IPS-18c (cell line): ENCODE measurements around the gene FBXW5.

Experiments used
- H3K4me3 ChIP-seq: 2 replicates; pipeline ENCODE4 v1.7.0; 2013; ENCODE audit warnings: low read depth, mild to moderate bottlenecking, low read length, moderate library complexity; ENCODE audit not compliant: insufficient read depth
- H3K9me3 ChIP-seq: one replicate; pipeline ENCODE4 v1.6.1; 2013; ENCODE audit warnings: mild to moderate bottlenecking, low read length, moderate library complexity; ENCODE audit not compliant: control insufficient read depth, insufficient read depth

The FBXW5 gene

DNA sequence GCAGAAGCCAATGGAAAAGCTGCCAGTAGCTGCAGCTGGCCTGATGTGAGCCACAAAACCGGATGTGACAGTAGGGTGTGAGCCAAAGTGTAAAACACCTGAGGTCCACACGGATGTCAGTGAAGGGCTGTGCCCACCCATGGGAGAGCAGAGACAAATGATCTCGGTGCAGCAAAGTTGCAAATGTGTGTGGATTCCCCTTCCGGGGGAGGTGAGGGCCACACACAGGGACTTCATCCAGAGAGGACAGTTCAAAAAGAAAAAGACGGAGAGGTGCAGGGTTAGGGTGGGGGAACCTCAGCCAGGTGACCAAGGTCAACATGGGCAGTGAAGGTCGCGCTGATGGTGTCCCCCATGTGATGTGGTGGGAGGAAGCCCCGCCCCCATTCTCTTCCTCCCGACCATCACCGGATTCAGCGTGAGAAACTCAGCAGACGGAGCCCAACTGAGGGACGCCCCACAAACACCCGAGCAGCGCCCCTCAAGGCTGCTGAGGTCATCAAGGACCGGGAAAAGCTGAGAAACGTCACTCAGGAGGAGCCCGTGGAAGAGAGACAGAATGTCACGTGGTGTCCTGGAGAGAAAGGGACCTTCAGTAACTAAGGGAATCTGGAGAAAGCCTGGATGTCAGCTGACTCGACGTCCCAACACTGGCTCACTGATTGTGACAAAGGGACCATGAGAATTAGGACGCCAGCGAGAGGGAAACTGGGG, 21.4 kb upstream of the FBXW5 start:
- Histone ChIP-seq H3K9me3 (no peaks in the 10 kb centered on the region), H3K4me3 (no peak overlapping the region)

DNA sequence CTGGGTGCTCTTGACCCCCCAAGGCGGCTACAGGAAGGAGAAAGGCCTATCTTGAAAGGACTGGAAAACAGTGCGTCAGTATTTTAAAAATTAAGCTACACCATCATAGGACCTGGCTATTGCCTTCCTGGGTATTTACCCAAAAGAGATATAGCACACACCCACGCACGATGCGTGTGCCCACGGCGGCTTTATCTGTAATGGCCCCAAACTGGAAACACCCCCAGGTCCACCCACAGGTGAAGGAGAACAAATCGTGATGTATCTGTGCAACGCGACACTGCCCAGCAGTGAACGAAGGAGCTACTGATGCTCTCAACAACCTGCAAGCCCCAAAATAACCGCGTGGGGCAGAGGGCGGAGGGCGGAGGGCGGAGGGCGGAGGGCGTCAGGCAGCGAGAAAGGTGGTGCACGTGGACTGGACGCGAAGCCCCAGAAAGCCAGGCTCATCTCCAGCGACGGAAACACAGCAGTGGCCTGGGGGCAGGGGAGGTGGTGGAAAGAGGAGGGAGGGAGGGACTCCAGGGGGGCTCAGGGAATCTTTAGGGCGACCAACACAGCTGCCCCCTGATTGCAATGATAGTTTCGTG, 20.4 kb upstream of the FBXW5 start:
- Histone ChIP-seq H3K9me3 (no peaks in the 10 kb centered on the region), H3K4me3 (no peak overlapping the region)

DNA sequence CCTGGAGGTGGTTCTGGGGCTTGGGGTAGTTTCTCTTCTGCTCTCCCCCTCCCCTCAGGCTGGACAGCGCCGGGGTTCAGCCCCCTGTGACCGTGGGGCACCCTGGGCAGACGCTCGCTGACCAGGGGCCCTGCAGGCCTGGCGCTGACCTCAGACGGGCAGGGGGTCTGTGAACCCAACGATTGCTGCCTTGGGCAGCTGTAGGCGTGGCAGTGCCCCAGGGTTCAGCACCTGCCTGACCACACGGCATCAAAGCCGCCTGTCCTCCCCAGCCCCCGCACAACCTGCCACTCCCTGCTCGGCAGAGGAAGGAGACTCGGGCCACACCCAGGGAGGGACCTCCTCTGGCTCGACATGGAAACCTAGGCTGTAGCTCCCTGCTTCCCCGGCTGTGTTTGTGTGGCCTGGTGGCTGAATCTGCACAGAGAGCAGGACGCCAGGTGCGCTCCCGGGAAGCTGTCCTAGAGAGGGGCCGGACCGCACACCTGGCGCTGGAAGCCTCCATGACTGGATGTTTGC, 19.7 kb upstream of the FBXW5 start:
- Histone ChIP-seq H3K4me3 (no peak overlapping the region), H3K9me3 (no peaks in the 10 kb centered on the region)

DNA sequence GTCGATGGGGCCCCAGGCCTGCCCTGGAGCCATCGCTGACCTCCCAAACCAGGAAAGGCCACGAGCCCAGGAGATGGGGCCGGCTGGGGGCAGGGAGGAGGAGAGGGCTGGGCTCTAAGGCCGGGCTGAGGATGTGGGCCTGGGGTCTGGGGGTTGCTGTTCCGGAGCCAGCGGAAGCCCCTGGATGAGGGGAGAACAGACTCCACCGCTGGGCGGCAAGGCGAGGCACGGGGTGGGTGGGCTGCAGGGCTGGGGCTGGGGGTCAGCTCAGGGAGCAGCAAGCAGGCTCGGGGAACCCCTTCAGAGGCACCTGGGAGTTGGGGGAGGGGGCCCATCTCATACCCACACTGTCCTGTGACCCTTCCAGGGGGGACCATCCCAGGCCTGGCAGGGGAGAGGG, 19.2 kb upstream of the FBXW5 start:
- H3K9me3 ChIP-seq, result no peaks in the 10 kb centered on the region

DNA sequence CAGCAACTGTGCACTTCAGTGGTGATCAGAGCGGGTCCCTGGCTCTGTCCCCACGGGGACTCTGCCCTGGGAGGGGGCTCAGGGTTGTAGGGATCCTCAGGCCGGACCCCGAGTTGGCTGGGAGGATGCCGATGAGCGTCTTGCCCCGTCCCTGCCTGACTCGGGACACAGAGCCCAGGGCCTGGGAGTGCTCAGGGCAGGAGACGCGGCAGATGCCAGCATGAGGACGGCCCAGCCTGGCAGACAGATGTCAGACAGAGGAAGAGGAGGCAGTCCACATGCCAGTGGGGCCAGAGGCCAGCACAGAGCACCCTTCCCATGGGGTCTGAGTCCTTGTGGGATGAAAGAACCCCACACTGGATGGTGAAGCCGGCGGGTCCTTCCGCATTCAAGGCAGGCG, 18.8 kb upstream of the FBXW5 start:
- Histone ChIP-seq H3K9me3 (no peaks in the 10 kb centered on the region), H3K4me3 (no peak overlapping the region)

More for the DNA sequence above, 19.2 kb upstream of the FBXW5 start:
- no peak overlapping the region for H3K4me3 ChIP-seq

DNA sequence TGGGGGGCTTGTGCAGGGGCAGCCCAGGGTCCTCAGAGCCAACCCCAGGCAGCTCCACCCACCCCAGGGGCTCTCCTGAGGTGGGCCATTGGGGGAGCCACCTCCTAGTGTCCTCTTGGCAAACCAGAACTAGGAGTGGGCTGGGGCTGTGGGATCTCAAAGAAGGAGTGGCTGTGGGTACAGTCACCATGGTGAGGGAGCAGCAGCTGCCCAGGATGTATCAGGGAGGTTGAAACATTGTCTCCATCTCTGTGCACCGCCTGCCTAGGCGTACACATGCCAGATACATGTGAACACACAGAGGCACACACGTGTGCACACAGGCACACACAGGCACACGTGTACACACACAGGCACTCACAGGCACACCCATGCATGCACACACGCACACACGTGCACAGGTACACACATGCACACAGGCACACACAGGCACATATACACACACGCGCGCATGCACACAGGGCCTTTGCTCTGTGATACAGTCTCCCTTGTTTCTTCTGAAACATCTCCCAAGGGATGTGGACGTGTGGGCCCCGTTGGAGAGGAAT, 18.2 kb upstream of the FBXW5 start:
- Histone ChIP-seq H3K9me3 (no peaks in the 10 kb centered on the region), H3K4me3 (no peak overlapping the region)

DNA sequence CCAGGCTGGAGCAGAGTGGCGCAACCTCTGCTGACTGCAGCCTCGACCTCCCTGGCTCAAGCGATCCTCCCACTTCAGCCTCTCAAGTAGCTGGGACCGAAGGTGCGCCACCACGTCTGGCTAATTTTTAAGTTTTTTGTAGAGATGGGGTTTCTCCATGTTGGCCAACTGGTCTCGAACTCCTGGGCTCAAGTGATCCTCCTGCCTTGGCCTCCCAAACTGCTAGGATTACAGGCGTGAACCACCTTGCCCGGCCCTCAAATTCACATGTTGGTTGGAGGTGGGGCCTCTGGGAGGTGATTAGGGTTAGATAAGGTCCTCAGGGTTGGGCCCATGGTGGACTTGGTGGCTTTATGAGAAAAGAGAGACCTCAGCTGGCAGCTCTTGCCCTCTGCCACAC, 17.6 kb upstream of the FBXW5 start:
- Histone ChIP-seq H3K9me3 (no peaks in the 10 kb centered on the region), H3K4me3 (no peak overlapping the region)

DNA sequence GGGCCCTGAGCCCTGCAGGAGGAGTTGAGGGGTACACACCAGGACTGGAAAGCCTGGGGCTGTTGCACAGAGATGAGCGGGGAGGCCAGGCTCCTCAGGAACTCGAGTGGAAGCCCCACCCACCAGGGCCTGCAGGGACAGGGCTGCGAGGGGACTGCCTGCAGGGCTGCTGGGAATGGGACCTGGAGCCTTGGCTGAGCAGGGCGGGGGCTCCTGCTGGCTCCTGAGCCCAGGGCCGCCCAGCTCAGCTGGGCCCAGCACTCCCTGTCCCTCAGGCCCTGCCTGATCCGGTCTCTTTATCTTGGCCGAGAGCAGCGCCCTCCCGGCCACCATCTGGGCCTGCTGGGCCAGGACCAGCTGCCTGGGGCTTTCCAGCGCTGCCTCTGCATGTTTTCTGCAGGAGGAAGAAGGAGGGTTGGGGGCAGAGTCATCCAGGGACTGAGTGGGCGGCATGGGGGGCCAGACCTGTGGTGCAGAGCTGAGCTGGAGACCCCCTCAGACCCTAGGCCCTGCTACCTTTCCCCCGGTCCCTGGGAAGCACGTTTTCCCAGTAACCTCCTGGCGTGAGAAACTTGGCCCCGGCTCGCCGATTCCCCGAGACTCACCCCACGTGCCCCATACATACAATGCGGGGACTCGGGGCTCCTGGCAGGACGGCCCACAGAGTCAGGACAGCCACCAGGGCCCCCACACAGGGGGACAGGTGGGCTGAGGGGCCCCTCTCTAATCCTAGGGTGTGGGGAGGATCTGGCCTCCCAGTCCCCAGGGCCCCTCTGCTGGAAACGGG, 16.9 kb upstream of the FBXW5 start:
- H3K4me3 ChIP-seq, result no peak overlapping the region
- H3K9me3 ChIP-seq, result no peaks in the 10 kb centered on the region

DNA sequence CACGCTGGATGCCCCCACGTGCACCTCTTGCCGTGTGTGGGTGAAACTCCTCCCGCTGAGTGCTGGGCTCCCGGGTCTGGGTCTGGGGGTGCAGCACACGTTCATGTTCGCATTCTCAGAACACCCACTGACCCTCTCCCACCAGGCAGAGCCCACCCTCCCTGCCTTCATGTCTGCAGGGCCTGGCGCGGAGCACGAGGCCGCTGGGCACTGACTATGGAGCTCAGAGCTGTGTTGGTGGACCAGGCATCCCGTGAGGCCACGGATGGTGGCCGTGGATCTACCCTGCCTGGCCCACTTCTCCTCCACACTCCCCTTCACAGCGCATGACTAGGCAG, 16.4 kb upstream of the FBXW5 start:
- Histone ChIP-seq H3K4me3 (no peak overlapping the region), H3K9me3 (no peaks in the 10 kb centered on the region)

DNA sequence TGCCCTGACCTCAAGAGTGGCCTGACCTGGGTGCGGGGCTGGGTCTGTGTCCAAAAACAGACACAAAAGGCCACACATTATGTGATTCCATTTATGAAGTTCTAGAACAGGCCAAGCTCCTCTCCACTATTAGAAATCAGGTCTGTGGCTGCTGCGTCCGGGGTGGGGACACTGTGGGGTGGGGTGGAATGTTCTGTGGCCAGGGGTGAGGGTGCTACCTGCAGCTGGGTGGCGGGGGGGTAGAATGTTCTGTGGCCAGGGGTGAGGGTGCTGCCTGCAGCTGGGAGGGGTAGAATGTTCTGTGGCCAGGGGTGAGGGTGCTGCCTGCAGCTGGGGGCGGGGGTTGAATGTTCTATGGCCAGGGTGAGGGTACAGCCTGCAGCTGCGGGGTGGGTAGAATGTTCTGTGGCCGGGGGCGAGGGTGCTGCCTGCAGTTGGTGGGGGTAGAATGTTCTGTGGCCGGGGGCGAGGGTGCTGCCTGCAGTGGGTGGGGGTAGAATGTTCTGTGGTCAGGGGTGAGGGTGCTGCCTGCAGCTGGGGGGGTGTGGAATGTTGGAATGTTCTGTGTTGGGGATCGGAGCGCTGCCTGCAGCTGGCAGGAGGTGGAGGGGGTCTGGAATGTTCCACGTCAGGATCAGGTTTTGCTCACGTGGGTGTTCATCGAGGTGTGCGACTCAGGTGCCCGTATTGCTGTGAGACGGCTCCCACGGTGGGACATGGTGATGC, 15.8 kb upstream of the FBXW5 start:
- H3K4me3 ChIP-seq, result no peak overlapping the region
- no peaks in the 10 kb centered on the region for H3K9me3 ChIP-seq

DNA sequence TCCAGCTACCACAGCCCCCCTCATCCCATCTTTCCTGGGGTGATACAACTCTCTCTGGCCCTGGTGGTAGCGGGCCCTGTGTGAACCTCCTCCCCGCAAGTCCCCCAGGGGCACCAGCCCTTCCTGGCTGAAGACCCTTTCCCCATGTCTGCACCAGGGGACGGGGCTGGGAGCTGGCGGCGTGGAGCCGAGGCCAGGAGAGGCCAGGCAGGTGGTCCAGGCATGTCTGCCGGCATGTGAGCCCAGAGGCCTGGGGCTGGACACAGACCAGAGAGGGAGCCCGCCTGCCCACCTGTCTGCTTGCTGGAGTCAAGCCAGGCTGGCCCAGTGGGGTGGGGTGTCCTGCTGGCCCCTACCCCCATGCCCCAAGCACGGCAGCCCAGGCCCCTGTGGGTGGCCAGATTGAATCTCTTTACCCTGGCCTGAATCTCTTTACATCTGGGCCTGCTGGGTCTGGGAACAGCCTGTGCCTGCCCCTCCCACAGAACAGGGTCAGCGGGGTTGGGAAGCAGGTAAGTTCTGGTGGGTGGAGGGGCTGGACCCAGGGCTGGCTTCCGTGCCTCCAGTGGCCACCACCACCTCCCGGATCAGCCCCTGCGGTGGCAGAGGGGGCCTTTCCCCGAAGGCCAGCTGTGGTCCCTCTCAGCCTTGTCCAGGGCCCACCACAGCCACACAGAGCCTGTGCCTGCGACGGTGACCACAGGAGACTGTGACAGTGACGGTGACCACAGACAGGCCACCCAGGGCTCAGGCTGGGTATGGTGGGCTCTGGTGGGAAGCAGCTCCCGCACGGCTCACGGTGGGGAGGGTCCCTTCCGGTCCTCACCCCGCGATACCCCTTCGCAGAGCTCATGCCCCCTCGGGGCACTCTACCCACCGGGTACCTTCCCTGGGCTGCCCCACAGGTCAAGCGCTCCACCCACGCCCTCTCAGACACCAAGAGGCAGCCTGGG, 14.6 kb upstream of the FBXW5 start:
- no peak overlapping the region for H3K4me3 ChIP-seq
- H3K9me3 ChIP-seq, result no peaks in the 10 kb centered on the region

DNA sequence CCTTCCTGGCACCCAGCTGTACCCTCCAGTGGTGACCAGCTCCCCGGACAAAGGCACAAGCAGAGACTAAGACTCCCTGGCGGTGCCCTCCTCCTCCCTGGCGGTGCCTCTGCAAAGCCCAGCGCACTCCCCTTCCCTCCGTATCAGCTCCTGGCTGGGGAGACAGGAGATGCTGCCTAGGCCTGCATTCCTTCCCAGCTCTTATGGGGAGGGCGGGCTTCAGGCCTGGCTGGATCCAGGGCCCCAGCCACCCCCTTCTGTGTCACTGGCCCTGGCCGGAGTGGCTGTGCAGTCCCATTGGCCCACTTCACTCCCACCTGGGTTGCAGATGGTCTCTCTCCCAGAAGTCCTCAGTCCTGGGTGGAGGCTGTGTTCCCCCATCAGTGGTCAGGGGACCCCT, 13.9 kb upstream of the FBXW5 start:
- Histone ChIP-seq H3K4me3 (no peak overlapping the region), H3K9me3 (no peaks in the 10 kb centered on the region)

DNA sequence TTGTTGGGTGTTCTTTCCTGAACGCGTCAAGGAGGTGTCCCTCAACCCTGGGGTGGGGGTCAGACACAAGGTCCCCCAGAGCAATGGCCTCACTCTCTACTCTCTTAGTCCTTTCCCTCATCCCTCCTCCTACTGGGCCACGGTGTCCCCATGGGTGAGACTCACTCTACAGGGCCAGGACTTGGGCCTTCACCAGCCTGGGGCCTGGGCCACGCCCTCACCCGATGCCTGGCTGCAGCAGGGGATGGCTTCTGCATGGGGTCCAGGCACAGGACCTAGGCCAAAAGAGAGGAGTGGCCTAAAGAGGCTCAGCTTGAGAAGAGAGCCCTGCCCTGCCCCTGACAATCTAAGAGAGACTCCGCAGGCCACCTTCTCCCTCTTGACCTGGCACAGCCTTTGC, 13.4 kb upstream of the FBXW5 start:
- no peaks in the 10 kb centered on the region for H3K9me3 ChIP-seq
- H3K4me3 ChIP-seq, result no peak overlapping the region

DNA sequence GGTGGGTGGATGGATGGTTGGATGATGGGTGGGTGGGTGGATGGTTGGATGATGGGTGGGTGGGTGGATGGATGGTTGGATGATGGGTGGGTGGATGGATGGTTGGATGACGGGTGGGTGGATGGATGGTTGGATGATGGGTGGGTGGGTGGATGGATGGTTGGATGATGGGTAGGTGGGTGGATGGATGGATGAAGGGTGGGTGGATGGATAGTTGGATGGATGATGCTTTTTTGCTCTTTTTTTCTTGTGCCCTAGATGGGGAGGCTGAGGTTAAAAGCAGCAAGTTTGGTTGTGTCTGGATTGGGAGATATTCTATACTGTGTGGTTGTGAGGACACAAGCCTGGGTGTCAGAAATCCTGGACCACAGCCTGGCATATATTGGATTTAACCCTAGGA, 12.9 kb upstream of the FBXW5 start:
- no peaks in the 10 kb centered on the region for H3K9me3 ChIP-seq
- no peak overlapping the region for H3K4me3 ChIP-seq

DNA sequence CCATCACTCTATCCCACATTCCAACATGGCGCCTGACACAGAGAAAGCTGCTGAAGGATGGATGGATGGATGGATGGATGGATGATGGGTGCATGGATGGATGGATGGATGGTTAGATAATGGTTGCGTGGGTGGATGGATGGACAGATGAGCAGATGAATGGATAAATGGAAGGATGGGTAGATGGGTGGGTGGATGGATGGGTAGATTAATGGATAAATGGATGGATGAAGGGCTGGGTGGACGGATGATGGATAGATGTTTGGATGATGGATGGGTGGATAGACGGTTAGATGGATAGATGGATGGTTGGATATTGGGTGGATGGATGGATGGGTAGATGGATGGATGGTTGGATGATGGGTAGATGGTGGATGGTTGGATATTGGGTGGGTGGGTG, 12.1 kb upstream of the FBXW5 start:
- Histone ChIP-seq H3K4me3 (no peak overlapping the region), H3K9me3 (no peaks in the 10 kb centered on the region)

DNA sequence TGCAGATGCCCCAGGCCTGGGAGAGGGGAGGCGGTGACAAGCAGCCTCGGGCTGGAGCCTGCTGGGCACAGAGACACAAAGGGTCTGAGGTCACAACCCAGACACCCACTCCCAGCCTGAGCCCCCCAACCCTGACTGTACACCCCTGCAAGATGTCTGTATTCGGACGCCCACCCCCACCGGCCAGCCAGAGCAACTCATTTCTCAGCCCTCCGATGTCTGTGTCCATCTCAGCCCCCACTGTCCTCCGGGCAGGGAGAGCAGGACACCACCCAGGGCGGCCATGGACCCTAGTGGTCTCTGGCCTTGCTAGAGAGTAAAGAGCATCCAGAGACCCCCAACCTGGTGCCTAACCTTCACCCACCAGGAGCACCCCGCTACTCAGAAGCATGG, 11.4 kb upstream of the FBXW5 start:
- no peaks in the 10 kb centered on the region for H3K9me3 ChIP-seq
- H3K4me3 ChIP-seq, result no peak overlapping the region
